Vagina (tissue), 2 donors: ENCODE data around the gene VWA1.

ENCODE experiments used
- CTCF ChIP-seq, 3 experiments: fragments of 450-650 bp in 2 of 3; fragments of 200-600 bp in 1 of 3; sonication (generic) in 1 of 3; IDR thresholded peaks; one replicate each; pipeline ENCODE4 v1.5.1; 2017 to 2019; ENCODE audit warnings: antibody characterized with exemption in 3 of 3, mild to moderate bottlenecking in 2 of 3, moderate library complexity in 2 of 3
- POLR2A ChIP-seq, 2 donors: fragments of 450-650 bp; IDR thresholded peaks; one replicate each; pipeline ENCODE4 v1.6.1; 2017; ENCODE audit warnings: antibody characterized with exemption in 2 of 2, mild to moderate bottlenecking in 2 of 2, moderate library complexity in 2 of 2
- POLR2AphosphoS5 ChIP-seq, 2 donors: sonication (generic); formaldehyde crosslinking; IDR thresholded peaks; one replicate each; pipeline ENCODE4 v1.9.0; 2017; ENCODE audit warnings: antibody characterized with exemption in 2 of 2, mild to moderate bottlenecking in 2 of 2, low read depth in 1 of 2; ENCODE audit not compliant: insufficient read depth in 1 of 2

GRCh38 chr1:1427106-1427819, 8.2 kb upstream of the VWA1 start:
- no peak for TF ChIP-seq CTCF (IDR thresholded peaks at IDR 0.05)
- TF ChIP-seq POLR2AphosphoS5 (IDR thresholded peaks at IDR 0.05; ENCODE audit: insufficient read depth in 1 of 2, low read depth in 1 of 2): no peak
- no peak for TF ChIP-seq POLR2A (IDR thresholded peaks at IDR 0.05)
